Hypothalamus (tissue), 51 donors: Measurements from ENCODE around the gene ZNF705A.
"Not testable (repeated sequence)": the region's sequence is repeated elsewhere in the genome, so short reads cannot be mapped to it uniquely, and the experiment has no call there.

Experiments used
- DNase-seq, 51 donors: peaks; one replicate each; lab custom pipeline; 2025; lab: John Stamatoyannopoulos, UW

The ZNF705A gene

DNA sequence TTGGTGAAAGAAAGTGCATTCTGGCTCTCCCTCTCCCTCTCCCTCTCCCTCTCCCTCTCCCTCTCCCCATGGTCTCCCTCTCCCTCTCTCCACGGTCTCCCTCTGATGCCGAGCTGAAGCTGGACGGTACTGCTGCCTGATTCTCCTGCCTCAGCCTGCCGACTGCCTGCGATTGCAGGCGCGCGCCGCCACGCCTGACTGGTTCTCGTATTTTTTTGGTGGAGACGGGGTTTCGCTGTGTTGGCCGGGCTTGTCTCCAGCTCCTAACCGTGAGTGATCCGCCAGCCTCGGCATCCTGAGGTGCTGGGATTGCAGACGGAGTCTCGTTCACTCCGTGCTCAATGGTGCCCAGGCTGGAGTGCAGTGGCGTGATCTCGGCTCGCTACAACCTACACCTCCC is 26.5 kb downstream of the ZNF705A start:
- DNase-seq = not testable (repeated sequence)

DNA sequence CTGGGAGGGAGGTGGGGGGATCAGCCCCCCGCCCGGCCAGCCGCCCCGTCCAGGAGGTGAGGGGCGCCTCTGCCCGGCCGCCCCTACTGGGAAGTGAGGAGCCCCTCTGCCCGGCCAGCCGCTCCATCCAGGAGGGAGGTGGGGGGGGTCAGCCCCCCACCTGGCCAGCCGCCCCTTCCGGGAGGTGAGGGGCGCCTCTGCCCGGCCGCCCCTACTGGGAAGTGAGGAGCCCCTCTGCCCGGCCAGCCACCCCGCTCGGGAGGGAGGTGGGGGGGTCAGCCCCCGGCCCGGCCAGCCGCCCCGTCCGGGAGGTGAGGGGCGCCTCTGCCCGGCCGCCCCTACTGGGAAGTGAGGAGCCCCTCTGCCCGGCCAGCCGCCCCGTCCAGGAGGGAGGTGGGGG is 27.4 kb downstream of the ZNF705A start:
- not testable (repeated sequence) for DNase-seq

DNA sequence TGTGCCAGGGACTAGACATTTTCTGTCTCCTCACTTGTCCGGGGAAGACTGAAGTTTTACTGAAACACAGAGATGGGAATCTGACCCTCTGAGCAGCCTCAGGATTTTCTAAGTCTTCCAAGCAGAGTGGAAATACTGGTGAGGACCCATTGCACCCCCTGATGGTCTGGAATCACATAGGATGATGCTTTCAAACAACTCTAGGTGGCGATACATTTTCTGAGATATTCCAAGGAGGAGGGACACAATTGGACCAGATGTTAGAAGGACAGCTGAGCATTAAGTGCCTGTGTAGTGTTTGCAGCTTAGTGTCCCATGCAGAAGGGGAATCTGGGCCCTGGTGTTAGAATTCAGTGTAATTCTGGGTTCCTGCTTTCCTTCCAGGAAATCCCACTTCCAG is 31.3 kb downstream of the ZNF705A start:
- not testable (repeated sequence) for DNase-seq

DNA sequence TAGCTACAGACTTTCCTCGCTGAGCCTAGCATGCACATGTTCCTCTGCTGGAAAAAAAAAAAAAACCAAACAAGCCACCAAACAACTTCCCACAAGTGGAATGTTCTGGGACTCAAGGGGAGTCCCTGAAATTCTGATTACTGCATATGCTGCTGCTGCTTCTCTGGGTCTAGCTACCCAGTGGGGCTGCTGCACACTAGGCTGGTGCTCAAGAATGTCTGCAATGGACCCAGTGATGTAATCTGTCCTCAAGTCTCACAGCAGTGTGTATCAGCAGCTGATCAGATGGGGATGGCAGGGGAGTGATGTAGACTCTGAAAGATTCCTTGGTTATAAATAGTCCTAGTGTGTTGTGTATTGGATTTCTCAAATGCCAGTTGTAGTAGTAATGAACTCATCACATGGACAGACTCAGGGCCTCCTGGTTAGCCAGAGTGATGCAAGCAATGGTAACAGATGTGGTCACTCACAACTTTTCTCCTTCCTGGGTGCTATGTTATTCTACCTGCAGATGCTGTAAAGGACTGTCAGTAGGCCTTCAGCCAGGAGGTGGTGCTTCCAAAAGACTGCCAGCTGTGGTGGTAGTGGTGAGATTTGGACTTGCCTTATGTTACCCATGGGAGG is 41.0 kb downstream of the ZNF705A start:
- DNase-seq = not testable (repeated sequence)

DNA sequence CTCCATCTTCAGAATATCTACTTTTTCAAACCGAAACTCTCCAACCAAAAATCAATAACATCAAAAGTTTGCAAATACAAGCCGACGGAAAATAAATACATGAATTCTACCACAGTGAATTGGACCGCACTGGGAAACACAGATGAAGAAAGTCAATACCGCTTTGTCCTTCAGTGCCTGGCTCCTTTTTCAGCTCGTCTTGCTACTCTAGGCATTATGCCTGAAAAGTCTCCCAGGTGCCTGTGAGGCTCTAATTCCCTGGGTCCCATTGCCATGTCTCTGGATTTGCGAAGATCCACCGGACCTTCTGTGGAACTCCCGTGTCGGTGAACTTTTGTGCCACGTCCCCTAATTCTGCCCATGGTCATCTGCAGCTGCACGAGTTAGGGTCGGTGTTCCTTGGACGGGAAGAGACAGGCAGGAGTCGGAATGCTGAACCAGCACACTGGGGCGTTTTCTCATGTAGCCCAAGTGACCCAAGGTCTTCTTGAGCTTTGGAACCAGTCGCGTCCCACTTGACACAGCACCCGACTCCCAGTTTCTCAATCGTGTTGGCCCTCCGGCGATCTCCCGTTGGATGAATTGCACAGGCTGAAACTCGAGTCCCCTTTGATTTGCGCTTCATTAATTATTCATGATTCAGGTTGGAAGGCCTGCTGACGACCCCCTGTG is 62.0 kb downstream of the ZNF705A start:
- DNase-seq = not testable (repeated sequence)

DNA sequence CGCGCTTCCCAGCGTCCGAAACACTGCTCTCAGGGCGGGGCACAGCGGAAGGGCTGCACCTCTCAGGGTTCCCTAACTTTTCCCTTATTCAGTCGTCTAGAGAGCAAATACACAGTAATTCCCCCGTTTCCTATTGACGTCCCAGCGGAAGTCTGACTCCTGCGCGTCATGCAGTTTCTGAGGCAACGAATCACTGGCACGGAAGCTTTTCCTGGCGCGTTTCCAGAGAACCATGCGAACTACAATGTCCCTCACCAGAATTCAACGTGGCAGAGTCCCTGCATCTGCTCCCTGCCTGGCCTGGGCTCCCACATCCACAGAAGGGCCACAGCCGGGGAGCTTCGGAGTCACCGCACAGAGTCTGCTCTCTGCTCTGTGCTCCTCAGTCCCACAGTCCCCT is 64.6 kb downstream of the ZNF705A start:
- DNase-seq = peak in 18 of 51 donors; percentile 6 to 66 (median 24)

DNA sequence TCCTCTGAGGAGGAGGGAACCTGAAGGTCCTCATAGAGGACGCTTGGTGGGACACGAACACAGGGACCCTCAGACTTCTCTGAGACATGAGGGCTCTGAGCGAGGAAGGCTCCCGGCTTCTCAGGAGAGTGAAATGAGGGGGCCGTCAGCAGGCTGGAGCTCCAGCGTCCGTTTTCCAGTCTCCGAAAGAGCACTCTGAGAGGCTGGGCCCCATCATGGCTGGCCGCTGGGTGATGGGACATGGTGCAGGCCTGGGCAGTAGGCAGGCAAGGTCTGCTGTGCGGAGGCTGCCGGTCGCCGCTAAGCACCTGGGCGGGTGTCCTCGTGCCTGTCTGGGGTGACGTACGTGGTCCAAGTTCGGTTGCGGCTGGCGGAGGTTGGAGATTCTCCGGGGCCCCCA is 65.0 kb downstream of the ZNF705A start:
- DNase-seq = not testable (repeated sequence)

DNA sequence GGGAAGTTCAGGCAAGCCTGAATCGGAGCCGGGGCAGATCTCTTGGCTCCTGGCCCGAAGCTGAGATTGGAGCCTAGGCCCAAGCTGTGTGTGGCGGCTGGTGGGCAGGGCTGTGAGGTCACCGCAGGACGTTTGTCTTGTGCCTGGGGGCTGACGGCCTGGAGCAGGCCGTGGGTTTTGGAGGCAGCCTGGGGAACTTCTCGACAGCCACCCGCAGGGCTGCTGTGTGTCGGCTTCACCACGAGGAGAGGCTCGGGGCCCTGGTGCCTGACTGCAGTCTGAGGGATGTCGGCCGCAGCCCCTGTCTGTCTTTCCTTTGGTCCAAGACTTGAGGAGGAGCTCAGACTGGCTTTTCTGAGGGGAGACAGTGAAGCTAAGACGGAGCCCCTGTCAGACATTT is 65.5 kb downstream of the ZNF705A start:
- DNase-seq = not testable (repeated sequence)

DNA sequence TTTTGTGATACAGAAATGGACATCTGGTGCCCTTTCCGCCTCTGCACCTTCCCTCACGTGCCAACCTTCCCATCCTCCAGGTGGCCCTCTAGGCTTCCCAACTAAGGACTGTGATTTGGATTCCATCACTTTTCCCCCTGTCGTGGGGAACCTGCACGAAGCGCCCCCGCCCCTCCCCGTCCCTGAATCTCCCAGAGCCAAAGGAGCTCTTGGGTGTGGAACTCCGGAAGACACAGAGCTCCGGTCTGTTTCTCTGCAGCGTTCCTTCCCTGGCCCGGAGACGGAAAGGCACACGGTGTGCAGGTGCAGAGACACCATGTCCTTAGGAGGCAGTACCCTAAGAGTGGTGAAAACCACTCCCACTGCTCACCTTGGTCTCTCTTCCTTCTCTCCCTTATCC is 66.8 kb downstream of the ZNF705A start:
- not testable (repeated sequence) for DNase-seq

DNA sequence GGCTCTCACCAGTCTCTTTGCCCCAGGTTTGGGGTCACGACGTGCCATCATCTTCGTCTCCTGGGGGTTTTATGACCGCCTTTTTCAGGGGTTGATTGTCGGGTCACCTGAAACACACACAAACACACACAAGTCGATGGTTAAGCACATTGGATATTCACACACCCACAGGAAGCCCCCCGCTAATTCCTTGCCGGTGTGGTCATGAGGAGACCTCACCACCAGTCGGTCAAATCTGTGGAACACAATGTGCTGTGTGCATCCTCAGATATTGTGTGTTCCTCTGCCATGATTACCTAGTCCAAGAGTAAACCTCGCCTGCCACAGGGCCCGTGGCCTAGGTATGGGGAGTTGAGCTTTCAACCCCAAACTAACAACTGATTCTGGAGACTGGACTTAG is 68.0 kb downstream of the ZNF705A start:
- not testable (repeated sequence) for DNase-seq

DNA sequence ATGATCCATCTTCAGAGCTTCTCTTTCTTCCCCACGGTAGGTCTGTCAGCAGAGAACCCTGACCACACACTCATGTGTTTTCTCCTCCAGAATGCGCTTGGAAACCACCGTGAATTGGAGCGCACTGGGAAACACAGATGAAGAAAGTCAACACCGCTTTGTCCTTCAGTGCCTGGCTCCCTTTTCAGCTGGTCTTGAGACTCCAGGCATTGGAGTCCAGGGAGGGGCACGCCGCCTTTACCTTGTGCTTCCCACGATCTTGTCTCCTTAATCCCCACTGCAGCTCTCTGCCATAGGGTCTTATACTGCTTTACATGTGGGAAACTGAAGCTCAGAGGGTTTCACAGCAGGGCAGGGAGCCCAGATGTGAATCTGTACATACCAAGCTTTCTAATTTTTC is 69.5 kb downstream of the ZNF705A start:
- no peak for DNase-seq

DNA sequence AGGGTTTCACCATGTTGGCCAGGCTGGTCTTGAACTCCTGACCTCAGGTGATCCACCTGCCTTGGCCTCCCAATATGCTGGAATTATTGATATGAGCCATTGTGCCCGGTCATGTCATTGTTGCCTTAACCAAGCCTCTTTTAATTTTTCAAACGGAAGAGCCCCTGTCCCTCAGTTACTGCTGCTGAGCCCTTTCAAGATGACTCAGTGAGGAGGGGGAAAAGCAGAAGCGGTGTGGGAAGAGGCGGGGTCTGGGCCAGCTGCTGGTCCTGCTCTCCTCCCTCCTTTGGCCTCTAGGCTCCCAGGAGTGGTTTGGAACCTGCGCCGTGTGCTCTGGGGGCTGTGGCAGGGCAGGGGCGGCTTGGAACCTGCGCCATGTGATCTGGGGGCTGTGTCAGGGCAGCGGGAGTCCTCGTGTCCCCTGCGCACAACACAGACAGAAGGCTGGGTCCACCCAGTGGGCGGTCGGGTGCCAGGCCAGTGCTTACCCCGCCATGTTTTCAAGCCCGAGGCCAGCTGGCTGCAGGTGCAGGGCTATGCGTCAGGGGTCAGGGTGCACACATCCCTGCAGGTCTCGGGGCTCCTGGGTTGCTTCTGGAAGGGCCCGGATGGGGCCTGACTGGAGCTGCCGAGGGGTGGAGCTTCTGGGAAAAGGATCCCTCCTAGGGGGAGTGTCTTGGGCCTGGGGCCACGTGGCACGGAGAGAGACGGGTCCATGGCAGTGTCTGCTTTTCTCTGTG is 70.3 kb downstream of the ZNF705A start, which contains the start of gene FAM90A1:
Gene FAM90A1, minus strand, starts transcription at position 627 of the 740 bp plus-strand sequence. CDS start 2,786 bp downstream, outside the sequence.
- peak in 28 of 51 donors; percentile 7 to 71 (median 39) for DNase-seq

DNA sequence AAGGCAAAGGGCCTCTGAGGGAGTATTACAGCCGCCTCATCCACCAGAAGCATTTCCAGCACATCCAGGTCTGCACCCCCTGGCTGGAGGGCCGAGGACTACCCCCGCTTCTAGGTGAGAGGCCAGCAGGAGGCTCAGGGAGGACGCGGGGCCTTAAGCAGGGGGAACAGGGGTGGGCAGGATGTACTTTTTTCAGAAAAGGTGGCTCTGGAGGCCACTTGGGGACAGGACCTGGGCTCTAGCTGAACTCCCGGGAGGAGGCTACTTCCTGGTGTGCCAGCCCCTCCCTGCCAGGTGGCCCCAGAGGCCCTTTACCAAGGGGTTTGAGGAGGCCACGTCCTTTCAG is 70.9 kb downstream of the ZNF705A start:
- not testable (repeated sequence) for DNase-seq

DNA sequence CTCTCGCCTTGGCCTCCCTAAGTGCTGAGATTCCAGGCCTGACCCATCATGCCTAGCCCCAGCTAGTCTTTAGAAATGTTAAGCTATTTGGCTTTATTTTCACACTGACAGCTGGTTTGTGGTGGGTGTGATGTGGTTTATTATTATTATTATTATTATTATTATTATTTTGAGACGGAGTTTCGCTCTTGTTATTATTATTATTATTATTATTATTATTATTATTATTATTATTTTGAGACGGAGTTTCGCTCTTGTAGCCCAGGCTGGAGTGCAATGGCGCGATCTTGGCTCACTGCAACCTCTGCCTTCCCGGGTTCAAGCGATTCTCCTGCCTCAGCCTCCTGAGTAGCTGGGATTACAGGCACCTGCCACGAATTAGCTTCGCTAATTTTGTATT is 71.8 kb downstream of the ZNF705A start:
- not testable (repeated sequence) for DNase-seq

DNA sequence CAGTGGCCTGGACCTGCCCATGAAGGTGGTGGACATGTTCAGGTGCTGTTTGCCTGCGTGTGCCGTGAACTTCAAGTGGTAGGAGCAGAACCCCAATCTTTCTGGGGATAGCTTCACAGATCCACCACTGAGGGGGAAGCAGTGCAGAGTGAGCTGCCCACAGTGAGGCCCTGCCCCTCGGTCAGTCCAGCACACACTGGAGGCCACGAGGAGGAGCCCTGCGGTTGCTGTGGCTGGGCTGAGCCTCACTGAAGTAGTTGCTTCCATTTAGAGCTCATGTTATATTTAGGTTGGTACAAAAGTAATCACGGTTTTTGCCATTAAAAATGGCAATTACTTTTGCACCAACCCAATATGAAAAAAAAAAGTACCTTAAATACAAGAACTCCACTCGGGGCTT is 72.7 kb downstream of the ZNF705A start:
- DNase-seq = peak in 1 of 51 donors; percentile 16
